Psoas muscle (tissue), 8 donors: ENCODE data around the gene ALAS1. TPM values are rescaled to one million over a fixed set of nuclear protein-coding genes. Genes with fewer than 3 reads are reported as not detected.
A peak's percentile ranks its signal among the peaks of the same experiment; 100 is the strongest.

ENCODE experiments used
- ATAC-seq, 4 donors: fragments of 200-7000 bp; cut with Tn5 transposase; one replicate each; pipeline ENCODE4 v1.9.1; 2020; ENCODE audit warnings: moderate library complexity in 3 of 4, mild to moderate bottlenecking in 2 of 4
- DNase-seq, 2 donors: peaks; one replicate each; pipeline ENCODE4 v3.0.0-alpha.2; 2020
- H3K27ac ChIP-seq: fragments of 200-600 bp; one replicate; pipeline ENCODE4 v1.8.0; 2022
- H3K27me3 ChIP-seq, 3 donors: fragments of 200-600 bp in 1 of 3; one replicate each; pipeline versions ENCODE4 v1.6.1 to v1.8.0; 2013 to 2022; ENCODE audit warnings: low read length in 2 of 3, mild to moderate bottlenecking in 2 of 3, moderate library complexity in 1 of 3; ENCODE audit not compliant: insufficient read depth in 3 of 3
- H3K36me3 ChIP-seq, 2 donors: fragments of 200-600 bp in 1 of 2; one replicate each; pipeline versions ENCODE4 v1.6.1 to v1.8.0; 2013 to 2022; ENCODE audit warnings: low read depth in 1 of 2, mild to moderate bottlenecking in 1 of 2, moderate library complexity in 1 of 2; ENCODE audit not compliant: insufficient read depth in 1 of 2
- H3K4me1 ChIP-seq: fragments of 200-600 bp; one replicate; pipeline ENCODE4 v1.8.0; 2022
- H3K4me3 ChIP-seq: fragments of 200-600 bp; one replicate; pipeline ENCODE4 v1.8.0; 2022; ENCODE audit warnings: mild to moderate bottlenecking
- H3K9me3 ChIP-seq: fragments of 200-600 bp; one replicate; pipeline ENCODE4 v1.8.0; 2022
- WGBS, 3 donors: extraction: QIAGEN DNeasy Blood & Tissue Kit; methylation state at CpG; one replicate each; pipeline versions ENCODE4 v1.1.6 to v1.1.7; 2013; 5-methylcytosine and 5-hydroxymethylcytosine counted together
- intact Hi-C, 2 donors: fragments of 100-400 bp; cut with DNase I; formaldehyde crosslinking; loops; one replicate each; pipeline versions ENCODE4 v1.11.0 to v1.14.2; 2022
- polyA plus RNA-seq, 3 donors: library from polyadenylated mRNA; stranded (reverse); fragments of 200-250 nt; gene quantifications; one replicate each; pipeline ENCODE4 v1.2.3, GENCODE V29; 2013
- total RNA-seq, 4 donors: library from RNA; stranded (reverse); fragmentation: NEBNext Ultra II Directional in 2 of 4; extraction: Animal tissue kit (Norgen Biotek cat#: 25700) in 2 of 4; gene quantifications; one replicate each; pipeline versions ENCODE4 v1.2.1 to v1.2.4, GENCODE V29; 2021 to 2023
- TF ChIP-seq, protein P1 (sequence below): fragments of 200-600 bp; IDR thresholded peaks from one replicate; pipeline ENCODE4 v1.8.0; 2022; ENCODE audit warnings: antibody characterized with exemption
- donor health status: healthy with polysubstance abuse.
- donor health status: DM: no; HTN: no; CAD: no; lungs with moderate emphysema.
- donor health status: Bipolar disorder and iron deficiency.
- donor health status: healthy.
- donor health status: DM: yes; HTN: yes; CAD: no.
- donor health status: DM: no; HTN: no; CAD: no.
- donor health status: DM: no; HTN: no; CAD: no.
- donor health status: DM: yes; HTN: yes; CAD: no.

ALAS1 gene
- total and polyA plus RNA-seq, 7 donors: 50.1 to 138 (median 75.2) TPM

DNA sequence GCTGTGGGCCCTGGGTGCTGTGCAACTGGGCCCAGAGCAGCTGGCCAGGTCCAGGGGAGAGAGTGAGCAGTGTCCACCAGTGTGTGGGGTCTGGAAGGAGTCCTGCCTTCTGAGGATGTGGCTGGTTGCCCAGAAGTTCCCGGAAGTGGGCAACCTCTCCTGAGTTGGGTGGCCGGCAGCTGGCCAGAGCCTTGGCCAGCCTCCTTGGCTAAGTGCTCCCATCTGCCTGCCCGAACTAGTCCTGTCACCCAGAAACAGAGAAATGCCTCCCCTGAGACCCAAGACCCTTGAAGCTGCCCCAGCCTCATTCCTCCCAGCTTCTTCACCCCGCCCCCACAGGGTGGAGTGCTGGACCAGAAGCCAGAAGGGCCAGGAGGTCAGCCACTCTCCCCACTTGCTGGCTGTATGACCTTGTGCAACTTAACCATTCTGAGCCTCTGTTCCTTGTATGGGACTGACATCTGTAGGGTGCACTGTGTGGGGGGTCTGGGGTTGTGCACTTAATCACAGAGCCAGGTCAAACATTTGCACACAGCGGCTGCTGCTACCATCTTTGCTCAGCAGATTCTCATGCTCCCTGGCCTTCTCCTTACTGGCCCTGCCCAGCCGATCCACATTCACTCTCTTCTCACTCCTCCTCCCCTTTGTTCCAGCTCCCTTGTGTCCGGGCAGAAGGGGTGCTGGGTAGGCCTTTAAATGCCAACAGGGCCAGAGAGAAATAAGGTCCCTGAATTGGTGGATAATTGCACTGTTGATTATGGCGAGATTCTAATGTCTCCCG is 7.5 kb upstream of the ALAS1 start:
- Histone ChIP-seq H3K4me3 (no peak overlapping the region), H3K36me3 (no peaks in the 10 kb centered on the region), H3K4me1 (peaks cover 6% of the 10 kb centered on the region), H3K9me3 (no peaks in the 10 kb centered on the region), H3K27ac (peak overlapping the region; percentile 46), H3K27me3 (no peaks in the 10 kb centered on the region)
- peak; percentile 62 to 72 for DNase-seq
- 46 to 64% (median 46%) methylated on average over 9 of the region's 9 CpGs for WGBS, 3 donors
- peak in 3 of 4 donors; percentile 43 to 74 (median 47) for ATAC-seq
- TF ChIP-seq, protein P1, sequence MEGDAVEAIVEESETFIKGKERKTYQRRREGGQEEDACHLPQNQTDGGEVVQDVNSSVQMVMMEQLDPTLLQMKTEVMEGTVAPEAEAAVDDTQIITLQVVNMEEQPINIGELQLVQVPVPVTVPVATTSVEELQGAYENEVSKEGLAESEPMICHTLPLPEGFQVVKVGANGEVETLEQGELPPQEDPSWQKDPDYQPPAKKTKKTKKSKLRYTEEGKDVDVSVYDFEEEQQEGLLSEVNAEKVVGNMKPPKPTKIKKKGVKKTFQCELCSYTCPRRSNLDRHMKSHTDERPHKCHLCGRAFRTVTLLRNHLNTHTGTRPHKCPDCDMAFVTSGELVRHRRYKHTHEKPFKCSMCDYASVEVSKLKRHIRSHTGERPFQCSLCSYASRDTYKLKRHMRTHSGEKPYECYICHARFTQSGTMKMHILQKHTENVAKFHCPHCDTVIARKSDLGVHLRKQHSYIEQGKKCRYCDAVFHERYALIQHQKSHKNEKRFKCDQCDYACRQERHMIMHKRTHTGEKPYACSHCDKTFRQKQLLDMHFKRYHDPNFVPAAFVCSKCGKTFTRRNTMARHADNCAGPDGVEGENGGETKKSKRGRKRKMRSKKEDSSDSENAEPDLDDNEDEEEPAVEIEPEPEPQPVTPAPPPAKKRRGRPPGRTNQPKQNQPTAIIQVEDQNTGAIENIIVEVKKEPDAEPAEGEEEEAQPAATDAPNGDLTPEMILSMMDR: no peak
- intact Hi-C loops: no loop called here

DNA sequence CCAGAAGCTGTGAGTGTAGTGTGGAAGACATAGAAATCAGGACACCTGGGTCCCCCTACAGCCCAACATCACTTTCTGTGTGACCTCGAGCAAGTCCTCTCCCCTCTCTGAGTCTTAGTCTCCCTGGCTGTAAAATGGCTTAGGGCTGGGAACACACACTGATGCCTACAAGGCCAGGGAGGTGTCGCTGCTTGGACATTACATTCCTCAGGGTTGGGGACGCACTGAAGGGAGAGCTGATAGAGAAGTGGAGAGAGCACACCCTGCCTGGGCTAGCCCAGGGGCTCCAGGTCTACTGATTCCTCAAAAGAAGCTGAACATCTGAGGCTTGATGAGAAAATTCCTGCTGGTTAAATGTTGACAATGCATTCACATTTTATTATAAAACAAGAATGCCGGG is 6.3 kb upstream of the ALAS1 start:
- H3K9me3 ChIP-seq: no peaks in the 10 kb centered on the region
- H3K36me3 ChIP-seq: no peaks in the 10 kb centered on the region
- H3K27ac ChIP-seq: no peak overlapping the region
- no peaks in the 10 kb centered on the region for H3K27me3 ChIP-seq
- ATAC-seq: no peak
- no peak for DNase-seq
- intact Hi-C loops: no loop called here
- TF ChIP-seq, protein P1: no peak
- WGBS, 3 donors: 96 to 98% (median 96%) methylated on average over 4 of the region's 4 CpGs
- H3K4me1 ChIP-seq: peaks cover 6% of the 10 kb centered on the region
- H3K4me3 ChIP-seq: no peak overlapping the region

DNA sequence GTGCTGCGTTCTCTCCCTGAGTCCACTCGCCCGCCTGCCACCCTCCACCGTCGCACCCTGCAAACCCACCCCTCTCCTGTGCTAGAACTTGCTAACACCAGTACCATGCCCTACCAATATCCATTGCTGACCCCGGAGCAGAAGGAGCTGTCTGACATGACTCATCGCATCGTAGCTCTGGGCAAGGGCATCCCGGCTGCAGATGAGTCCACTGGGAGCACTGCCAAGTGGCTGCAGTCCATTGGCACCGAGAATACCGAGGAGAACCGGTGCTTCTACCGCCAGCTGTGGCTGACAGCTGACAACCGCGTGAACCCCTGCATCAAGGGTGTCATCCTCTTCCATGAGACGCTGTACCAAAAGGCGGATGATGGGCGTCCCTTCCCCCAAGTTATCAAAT is 4.9 kb upstream of the ALAS1 start:
- Histone ChIP-seq H3K4me1 (peaks cover 17% of the 10 kb centered on the region), H3K4me3 (no peak overlapping the region), H3K27me3 (no peaks in the 10 kb centered on the region), H3K27ac (no peak overlapping the region), H3K9me3 (no peaks in the 10 kb centered on the region), H3K36me3 (no peaks in the 10 kb centered on the region)
- DNase-seq (peak; percentile 78 to 89), ATAC-seq (peak; percentile 64 to 79 (median 67))
- TF ChIP-seq, protein P1: no peak
- intact Hi-C loops: no loop called here
- WGBS, 3 donors: 31 to 51% (median 31%) methylated on average over 18 of the region's 18 CpGs

DNA sequence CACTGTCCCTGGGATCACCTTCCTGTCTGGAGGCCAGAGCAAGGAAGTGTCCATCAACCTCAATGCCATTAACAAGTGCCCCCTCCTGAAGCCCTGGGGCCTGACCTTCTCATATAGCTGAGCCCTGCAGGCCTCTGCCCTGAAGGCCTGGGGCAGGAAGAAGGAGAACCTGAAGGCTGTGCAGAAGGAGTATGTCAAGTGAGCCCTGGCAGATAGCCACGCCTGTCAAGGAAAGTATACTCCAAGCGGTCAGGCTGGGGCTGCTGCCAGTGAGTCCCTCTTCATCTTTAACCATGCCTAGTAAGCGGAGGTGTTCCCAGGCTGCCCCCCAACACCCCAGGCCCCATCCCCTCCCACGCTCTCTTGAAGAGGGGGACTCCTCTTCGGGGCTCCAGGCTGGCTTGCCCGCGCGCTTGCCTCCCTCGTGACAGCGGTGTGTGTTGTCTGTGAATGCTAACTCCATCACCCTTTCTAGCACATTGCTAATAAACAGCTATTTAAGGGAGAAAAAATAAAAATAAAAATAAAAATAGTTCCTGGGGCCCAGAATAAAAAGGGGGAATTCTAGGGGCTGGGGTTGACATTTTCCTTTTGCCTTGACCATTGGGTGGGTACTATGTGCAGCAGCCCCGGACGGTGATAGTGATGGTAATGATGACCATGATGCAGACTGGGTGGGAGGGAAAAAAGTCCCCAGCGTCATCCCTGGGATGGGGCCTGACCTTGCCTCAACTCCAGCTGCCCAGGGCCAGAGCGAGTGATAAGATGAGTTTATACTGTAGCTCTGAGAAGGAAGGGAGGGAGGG is 3.3 kb upstream of the ALAS1 start:
- intact Hi-C loops: loop anchor here in 1 of 2 donors (5.0 kb wide), 1 partner anchor 37 kb away; no protein-coding TSS in a partner anchor
- Histone ChIP-seq H3K36me3 (peaks cover 0 to 7% of the 10 kb centered on the region in 2 donors), H3K4me1 (peaks cover 28% of the 10 kb centered on the region), H3K27me3 (no peaks in the 10 kb centered on the region), H3K4me3 (no peak overlapping the region), H3K9me3 (no peaks in the 10 kb centered on the region), H3K27ac (no peak overlapping the region)
- 89 to 91% (median 91%) methylated on average over 14 of the region's 14 CpGs for WGBS, 3 donors
- no peak for ATAC-seq
- DNase-seq: peak in 1 of 2 donors; percentile 33
- TF ChIP-seq, protein P1: no peak
